GM12872 (cell line): ENCODE results near the gene LMX1A.

Experiments
- CTCF ChIP-seq: IDR thresholded peaks from 3 replicates; pipeline ENCODE4 v1.5.1; 2011; ENCODE audit warnings: low read depth, mild to moderate bottlenecking, low read length, moderate library complexity; ENCODE audit not compliant: insufficient read depth

The LMX1A gene

DNA sequence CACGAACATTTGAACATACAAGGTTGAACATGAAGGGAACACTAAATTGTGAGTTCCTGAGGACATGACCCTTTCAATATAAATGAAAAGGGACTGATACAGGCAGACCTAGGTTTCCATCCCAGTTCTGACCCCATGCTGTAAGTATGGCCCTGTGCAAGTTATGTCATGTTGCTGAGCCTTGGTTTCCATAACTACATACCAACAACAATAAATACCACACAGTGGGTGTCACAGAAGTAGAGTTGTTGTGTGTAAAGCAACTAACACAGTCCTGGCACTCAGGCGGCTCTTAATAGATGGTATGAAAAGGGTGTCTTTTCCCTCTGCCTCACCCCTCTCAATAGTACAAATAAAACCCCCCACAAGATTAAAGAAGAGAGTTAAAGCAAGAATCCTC, 140.8 kb downstream of the LMX1A start:
- no peak for TF ChIP-seq CTCF

GRCh38 chr1:165212229-165212628, 144.3 kb downstream of the LMX1A start:
- no peak for TF ChIP-seq CTCF

- no peak for TF ChIP-seq CTCF
Measured at GRCh38 chr1:165207853-165208515, 148.5 kb downstream of the LMX1A start.

DNA sequence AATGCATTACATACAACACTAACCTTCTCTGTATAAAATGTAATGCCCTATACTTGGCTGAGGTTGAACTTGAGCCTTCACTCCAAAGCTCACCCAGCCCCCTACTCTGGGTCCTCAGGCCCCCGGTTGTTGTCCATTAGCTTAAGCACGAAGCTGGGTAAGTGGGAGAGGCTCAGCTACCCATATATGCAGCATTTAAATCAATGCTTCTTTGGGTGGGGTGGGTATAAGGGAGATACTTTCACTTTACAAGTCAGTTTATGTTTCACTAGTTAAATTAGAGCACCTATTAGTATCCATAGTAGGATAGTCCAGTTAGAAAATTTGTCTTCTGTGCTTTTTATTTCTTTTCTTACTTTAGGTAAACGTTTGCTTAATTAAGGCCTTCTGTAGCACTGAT, 151.4 kb downstream of the LMX1A start:
- TF ChIP-seq CTCF, result no peak

- no peak for TF ChIP-seq CTCF
Measured at GRCh38 chr1:165204548-165204947, 152.0 kb downstream of the LMX1A start.

DNA sequence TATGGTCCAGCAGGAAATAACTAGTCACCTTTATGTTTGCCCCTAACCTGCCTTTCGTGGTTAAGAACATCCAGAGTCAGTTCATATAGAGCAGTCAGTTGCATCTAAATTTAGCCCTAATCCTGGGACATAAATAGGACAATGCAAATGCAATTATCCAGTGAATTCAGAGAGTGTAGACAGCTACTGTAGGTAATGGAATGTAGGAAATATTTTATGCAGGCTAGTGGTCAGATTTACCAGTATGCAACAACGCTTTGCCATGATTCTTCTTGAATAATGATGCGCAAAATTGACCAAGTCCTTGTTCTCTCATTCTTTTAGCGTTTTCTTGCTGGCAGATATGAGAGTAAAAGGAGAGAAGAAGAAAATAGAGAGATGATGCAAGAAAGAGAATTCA, 165.4 kb downstream of the LMX1A start:
- TF ChIP-seq CTCF, result no peak

DNA sequence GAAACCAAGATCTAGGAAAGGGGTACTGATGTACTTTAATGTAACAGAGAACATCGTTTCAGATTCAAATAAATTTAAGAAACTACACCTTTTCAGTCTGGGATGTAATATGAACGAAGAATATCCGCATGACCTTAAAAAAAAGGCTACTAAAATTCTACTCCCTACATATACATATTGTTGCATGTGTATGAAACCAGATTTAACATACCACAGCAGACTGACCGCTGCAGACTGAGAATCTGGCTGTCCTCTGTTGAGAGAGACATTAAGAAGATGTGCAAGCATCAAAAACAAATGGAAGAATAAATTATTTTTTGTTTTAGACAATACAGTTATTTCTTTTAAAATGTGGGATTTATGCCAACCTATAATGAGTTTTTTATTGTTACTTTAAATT, 166.6 kb downstream of the LMX1A start:
- TF ChIP-seq CTCF, result no peak
